Small intestine (tissue), 7 donors: ENCODE results near the gene HBQ1. TPM values are rescaled to one million over a fixed set of nuclear protein-coding genes. Genes with fewer than 3 reads are reported as not detected.
A peak's percentile ranks its signal among the peaks of the same experiment; 100 is the strongest.
"Not testable (repeated sequence)": the region's sequence is repeated elsewhere in the genome, so short reads cannot be mapped to it uniquely, and the experiment has no call there.

Experiments used
- DNase-seq, 2 donors: peaks; one replicate each; pipeline versions ENCODE4 v3.0.0 to v3.0.0-alpha.2; 2013
- FAIRE-seq: peaks from 2 replicates; lab custom pipeline; 2012; peaks lifted over from hg19 to GRCh38; lab: Jason Lieb, UNC
- H3K27ac ChIP-seq, 3 donors: one replicate each; pipeline ENCODE4 v1.5.1; 2013; ENCODE audit warnings: low read length in 2 of 3, mild to moderate bottlenecking in 2 of 3, control low read depth in 1 of 3, inconsistent platforms in 1 of 3, low read depth in 1 of 3, moderate library complexity in 1 of 3
- H3K27me3 ChIP-seq, 3 donors: one replicate each; pipeline ENCODE4 v1.6.1; 2013; ENCODE audit warnings: low read length in 3 of 3, inconsistent platforms in 1 of 3; ENCODE audit not compliant: control insufficient read depth in 3 of 3, insufficient read depth in 3 of 3
- H3K36me3 ChIP-seq, 3 donors: one replicate each; pipeline ENCODE4 v1.6.1; 2013; ENCODE audit warnings: low read length in 3 of 3, inconsistent platforms in 1 of 3, low read depth in 1 of 3, mild to moderate bottlenecking in 1 of 3, moderate library complexity in 1 of 3; ENCODE audit not compliant: control insufficient read depth in 3 of 3, insufficient read depth in 2 of 3
- H3K4me1 ChIP-seq, 3 donors: one replicate each; pipeline ENCODE4 v1.6.1; 2013; ENCODE audit warnings: low read length in 2 of 3, inconsistent platforms in 1 of 3, low read depth in 1 of 3, mild to moderate bottlenecking in 1 of 3, moderate library complexity in 1 of 3; ENCODE audit not compliant: control insufficient read depth in 3 of 3, insufficient read depth in 2 of 3
- H3K4me3 ChIP-seq, 3 donors: one replicate each; pipeline ENCODE4 v1.5.1; 2013; ENCODE audit warnings: low read length in 3 of 3, control low read depth in 1 of 3, inconsistent platforms in 1 of 3, low read depth in 1 of 3, mild to moderate bottlenecking in 1 of 3, moderate library complexity in 1 of 3
- H3K9me3 ChIP-seq, 2 donors: one replicate each; pipeline ENCODE4 v1.6.1; 2013; ENCODE audit warnings: low read depth in 1 of 2, low read length in 1 of 2; ENCODE audit not compliant: control insufficient read depth in 2 of 2, insufficient read depth in 1 of 2
- WGBS, 3 donors: extraction: QIAGEN DNeasy Blood & Tissue Kit; methylation state at CpG; one replicate each; pipeline ENCODE4 v1.1.7; 2013; 5-methylcytosine and 5-hydroxymethylcytosine counted together
- polyA plus RNA-seq, 4 donors: library from polyadenylated mRNA; stranded (reverse) in 3 of 4; unstranded in 1 of 4; fragments of 200-250 nt in 3 of 4; fragments of 120-200 nt in 1 of 4; gene quantifications; one replicate each; pipeline versions ENCODE4 v1.2.1 to v1.2.3, GENCODE V29; 2013
- donor health status: healthy with polysubstance abuse.
- donor health status: control.
- donor health status: control.
- donor health status: Bipolar disorder and iron deficiency.
- donor health status: healthy.

The HBQ1 gene
- polyA plus RNA-seq, 4 donors, result 0.43 TPM; not detected in 3

GRCh38 chr16:170088-170507 is 10.2 kb upstream of the HBQ1 start:
- 2 to 7% (median 4%) methylated on average over 5 of the region's 5 CpGs for WGBS, 3 donors
- not testable (repeated sequence) for DNase-seq, H3K9me3 ChIP-seq, FAIRE-seq, H3K4me3 ChIP-seq, H3K36me3 ChIP-seq, H3K4me1 ChIP-seq, H3K27ac ChIP-seq
- H3K27me3 ChIP-seq, result peaks cover 5 to 71% (median 36%) of the 10 kb centered on the region in 3 donors

- no peak for DNase-seq
- Histone ChIP-seq H3K4me3 (no peak overlapping the region), H3K27me3 (peaks cover 5 to 70% (median 36%) of the 10 kb centered on the region in 3 donors), H3K4me1 (peaks cover 0 to 2% (median 0%) of the 10 kb centered on the region in 3 donors), H3K36me3 (no peaks in the 10 kb centered on the region), H3K9me3 (no peaks in the 10 kb centered on the region), H3K27ac (no peak overlapping the region)
- WGBS, 3 donors, result 29 to 56% (median 50%) methylated on average over 1 of the region's 1 CpG
- FAIRE-seq, result no peak
These were observed 9.5 kb upstream of the HBQ1 start for GRCh38 chr16:170788-171187.

- H3K4me1 ChIP-seq, H3K27ac ChIP-seq, H3K4me3 ChIP-seq, FAIRE-seq, DNase-seq, H3K36me3 ChIP-seq, H3K9me3 ChIP-seq: not testable (repeated sequence)
- H3K27me3 ChIP-seq, result peaks cover 4 to 61% (median 26%) of the 10 kb centered on the region in 3 donors
- no CpG with 5 or more reads among the region's 74 CpGs for WGBS, 3 donors
These were observed 7.8 kb upstream of the HBQ1 start, which contains the start of gene HBA2 for GRCh38 chr16:172374-172941. HBA2 (plus strand) TSS chr16:172876; CDS start chr16:172913, 37 bp downstream.

GRCh38 chr16:173211-173854 is 6.9 kb upstream of the HBQ1 start:
- WGBS, 3 donors, result 8 to 17% (median 9%) methylated on average over 11 to 32 of the region's 44 CpGs

GRCh38 chr16:173928-174769 is 6.1 kb upstream of the HBQ1 start:
- H3K4me3 ChIP-seq, H3K27ac ChIP-seq, H3K9me3 ChIP-seq, DNase-seq, H3K4me1 ChIP-seq, FAIRE-seq, H3K36me3 ChIP-seq: not testable (repeated sequence)
- H3K27me3 ChIP-seq, result peaks cover 4 to 60% (median 26%) of the 10 kb centered on the region in 3 donors
- WGBS, 3 donors, result 9 to 23% (median 19%) methylated on average over 7 to 9 of the region's 13 CpGs

More at GRCh38 chr16:173211-173854, 6.9 kb upstream of the HBQ1 start:
- FAIRE-seq, H3K4me3 ChIP-seq, H3K9me3 ChIP-seq, H3K36me3 ChIP-seq, H3K4me1 ChIP-seq, DNase-seq, H3K27ac ChIP-seq: not testable (repeated sequence)
- peaks cover 4 to 61% (median 26%) of the 10 kb centered on the region in 3 donors for H3K27me3 ChIP-seq

- H3K27me3 ChIP-seq, result peaks cover 7 to 67% (median 23%) of the 10 kb centered on the region in 3 donors
- H3K27ac ChIP-seq, result no peak overlapping the region
- no peaks in the 10 kb centered on the region for H3K4me1 ChIP-seq
- no peaks in the 10 kb centered on the region for H3K36me3 ChIP-seq
- FAIRE-seq (no peak), DNase-seq (no peak)
- 18 to 23% (median 20%) methylated on average over 8 of the region's 8 CpGs for WGBS, 3 donors
- H3K4me3 ChIP-seq, result no peak overlapping the region
- peaks cover 0 to 4% of the 10 kb centered on the region in 2 donors for H3K9me3 ChIP-seq
These were observed 5.0 kb upstream of the HBQ1 start for GRCh38 chr16:175011-175949.

GRCh38 chr16:176006-176405 is 4.3 kb upstream of the HBQ1 start:
- WGBS, 3 donors, result 1 to 4% (median 2%) methylated on average over 8 to 27 of the region's 39 CpGs
- not testable (repeated sequence) for H3K4me1 ChIP-seq, FAIRE-seq, DNase-seq, H3K27ac ChIP-seq, H3K9me3 ChIP-seq, H3K36me3 ChIP-seq
- Histone ChIP-seq H3K27me3 (peaks cover 10 to 65% (median 20%) of the 10 kb centered on the region in 3 donors), H3K4me3 (peak overlapping the region in 1 of 3 donors; percentile 7)
